HG03097 (cell line): ENCODE measurements around the gene ETNK2.
"Not testable (repeated sequence)": the region's sequence is repeated elsewhere in the genome, so short reads cannot be mapped to it uniquely, and the experiment has no call there.

Source experiments
- ATAC-seq: cut with Tn5 transposase; IDR thresholded peaks from one replicate; pipeline ENCODE4 v1.9.1; 2021; ENCODE audit not compliant: unreplicated experiment, low FRiP score

Gene ETNK2

DNA sequence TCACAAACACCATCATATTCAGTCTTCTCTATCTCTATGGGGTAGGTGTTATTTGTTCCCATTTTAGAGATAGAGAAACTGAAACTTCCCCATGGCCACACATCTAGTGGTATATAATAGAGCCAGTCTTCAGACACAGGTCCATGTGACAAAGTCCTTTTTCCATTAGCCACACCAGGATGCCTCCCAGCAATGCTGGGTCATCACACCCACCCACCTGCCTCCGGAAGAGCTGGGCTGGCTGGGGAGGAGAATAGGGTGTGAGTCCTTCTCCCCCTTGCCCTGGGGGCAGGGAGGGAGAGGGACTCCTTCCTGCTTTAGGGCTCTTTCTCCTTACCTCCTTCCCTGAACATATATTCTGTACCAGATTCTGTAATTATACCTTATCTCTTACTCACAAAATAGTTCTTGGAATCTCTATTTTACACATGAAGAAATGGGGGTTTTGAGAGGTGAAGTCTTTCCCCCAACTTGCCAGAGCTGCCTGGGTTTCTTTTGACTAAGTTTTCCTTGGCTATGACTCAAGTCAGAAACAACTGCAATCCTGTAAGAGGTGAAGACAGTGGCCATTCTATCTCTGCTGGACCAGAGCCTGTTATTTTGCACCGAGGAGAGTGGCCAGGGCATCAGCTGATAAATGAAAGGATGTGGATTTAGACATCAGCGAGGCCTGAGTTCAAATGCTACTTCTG is 49.0 kb downstream of the ETNK2 start:
- no peak for ATAC-seq

DNA sequence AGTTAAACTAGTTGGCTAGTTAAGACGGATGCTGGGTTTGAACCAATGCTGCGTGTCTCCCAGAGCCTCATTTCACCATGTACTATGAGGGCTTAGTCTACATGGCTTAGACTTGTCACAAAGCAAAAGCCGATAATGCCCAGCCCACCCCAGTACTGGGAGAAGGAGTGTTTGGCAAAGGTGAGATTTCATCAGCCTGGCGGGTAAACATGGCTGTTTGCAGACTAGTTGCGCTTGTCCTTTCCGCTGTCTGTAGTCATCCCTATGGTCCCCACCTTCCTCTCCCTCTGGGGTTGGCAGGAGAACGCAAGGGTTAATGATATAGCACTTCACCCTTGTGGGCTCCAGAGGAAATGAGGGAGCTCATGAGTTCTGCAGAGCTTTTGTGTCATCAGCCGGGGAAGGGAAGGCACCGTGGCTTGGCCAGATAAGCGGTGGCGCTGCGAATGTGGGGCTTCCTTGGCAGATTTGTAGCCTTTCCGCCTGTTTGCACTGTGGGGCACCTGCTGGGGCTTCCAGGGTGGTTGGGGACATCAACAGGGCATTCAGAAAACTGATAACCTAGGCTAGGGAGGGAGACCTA is 49.7 kb downstream of the ETNK2 start:
- no peak for ATAC-seq

DNA sequence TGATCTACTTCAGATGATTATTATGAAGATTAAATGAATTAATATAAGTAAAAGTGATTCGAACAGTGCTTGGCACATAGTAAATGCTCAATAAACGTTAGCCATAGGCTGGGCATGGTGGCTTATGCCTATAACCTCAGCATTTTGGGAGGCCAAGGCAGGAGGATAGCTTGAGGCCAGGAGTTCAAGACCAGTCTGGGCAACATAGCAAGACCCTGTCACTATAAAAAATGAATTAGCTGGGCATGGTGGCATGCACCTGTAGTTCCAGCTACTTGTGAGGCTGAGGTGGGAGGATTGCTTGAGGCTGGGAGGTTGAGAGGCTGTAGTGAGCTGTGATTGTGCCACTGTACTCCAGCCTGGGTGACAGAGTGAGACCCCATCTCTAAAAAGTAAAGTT is 52.1 kb downstream of the ETNK2 start:
- ATAC-seq, result not testable (repeated sequence)

DNA sequence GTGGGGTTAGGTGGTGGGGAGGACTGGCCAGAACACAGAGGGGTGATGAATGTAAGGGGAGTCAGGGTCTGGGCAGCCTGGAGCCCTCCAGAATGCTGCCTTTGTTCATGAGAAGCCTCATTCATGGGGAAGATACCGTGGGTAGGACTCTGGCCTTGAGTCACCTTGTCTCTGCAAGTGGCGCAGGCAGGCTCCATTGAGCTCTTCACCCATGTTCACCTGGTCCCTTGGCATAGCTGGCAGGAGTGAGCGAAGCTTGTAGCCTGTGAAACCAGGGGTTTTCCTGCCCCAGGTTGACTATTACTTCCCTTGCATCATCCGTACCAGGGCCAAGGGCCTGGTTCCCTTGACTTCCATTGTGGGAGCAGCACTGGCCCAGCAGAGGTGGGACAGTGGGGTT is 53.2 kb downstream of the ETNK2 start:
- ATAC-seq, result no peak

DNA sequence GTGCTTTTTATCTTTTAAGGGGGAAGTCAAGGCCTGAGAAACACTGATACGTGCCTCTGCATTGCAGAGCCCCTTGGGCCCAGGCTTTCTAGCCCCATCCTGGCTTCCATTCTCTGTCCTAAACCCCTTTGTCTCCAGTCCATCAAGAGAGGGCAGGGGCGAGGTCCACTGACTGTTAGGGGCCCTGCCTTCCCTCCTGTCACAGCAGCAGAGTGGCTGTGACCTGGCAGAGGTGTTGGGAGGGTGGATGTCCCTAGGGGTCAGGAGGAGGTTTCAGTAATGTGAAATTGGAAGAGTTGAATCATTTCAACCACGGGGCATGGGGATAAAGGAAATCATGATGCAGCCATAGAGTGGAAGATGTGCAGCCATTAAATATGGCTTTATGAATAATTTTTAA is 54.9 kb downstream of the ETNK2 start:
- ATAC-seq, result no peak

DNA sequence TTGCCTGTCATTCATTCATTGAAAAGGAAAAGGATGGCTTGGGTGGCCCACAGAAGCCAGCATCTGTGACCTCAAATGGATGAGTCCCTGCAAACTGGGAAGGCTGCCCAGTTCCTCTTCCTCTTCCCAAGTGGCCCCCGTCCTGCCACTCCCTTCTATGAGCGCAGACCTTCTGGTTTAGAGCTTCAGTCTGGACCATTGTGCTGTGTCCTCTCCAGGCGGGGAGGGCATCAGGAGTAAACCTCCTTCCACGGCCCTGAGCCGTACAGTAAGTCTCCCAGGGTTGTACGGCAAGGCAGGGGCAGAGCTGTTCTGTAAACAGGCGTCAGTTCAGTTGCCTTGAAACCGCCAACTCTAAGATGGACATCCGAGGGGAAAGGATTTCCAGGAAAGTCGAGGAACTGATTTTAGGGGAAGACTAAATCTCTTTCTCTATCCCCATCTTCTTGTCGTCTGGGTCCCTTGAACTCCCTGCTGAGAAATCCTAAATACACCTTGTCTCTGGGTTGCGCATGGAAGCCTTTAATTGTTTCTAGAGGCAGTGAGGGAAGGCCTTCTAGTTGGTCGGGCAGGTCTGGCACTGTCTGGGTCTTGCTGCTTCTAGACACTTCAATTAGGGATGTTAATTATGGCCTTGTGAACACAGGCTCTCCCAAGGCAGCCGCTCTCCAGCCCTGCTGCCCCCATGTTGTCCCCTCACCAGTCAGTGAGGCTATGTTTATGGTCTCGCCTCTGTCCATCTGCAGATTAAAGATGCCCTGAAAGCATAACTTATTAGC is 56.8 kb downstream of the ETNK2 start:
- no peak for ATAC-seq

DNA sequence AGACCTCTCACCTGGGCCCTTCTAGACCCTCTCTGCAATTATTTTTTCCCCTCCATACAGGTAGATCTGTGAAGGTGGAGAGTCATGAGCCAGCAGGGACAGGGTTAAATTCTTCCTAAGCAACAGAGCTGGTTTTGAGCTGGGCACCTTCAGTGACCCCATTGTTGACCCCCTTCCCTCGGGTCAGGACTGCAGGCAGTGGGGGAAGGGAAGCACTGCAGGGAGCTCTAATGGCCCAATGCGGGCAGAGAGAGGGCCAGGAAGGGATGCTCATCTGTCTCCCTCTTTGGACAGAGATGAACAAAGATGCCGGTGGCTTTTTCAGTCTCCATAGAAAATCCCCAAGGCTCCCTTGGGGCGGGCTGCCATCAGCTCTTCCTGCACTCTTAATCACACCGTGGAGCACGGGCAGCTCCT is 57.5 kb downstream of the ETNK2 start:
- no peak for ATAC-seq

DNA sequence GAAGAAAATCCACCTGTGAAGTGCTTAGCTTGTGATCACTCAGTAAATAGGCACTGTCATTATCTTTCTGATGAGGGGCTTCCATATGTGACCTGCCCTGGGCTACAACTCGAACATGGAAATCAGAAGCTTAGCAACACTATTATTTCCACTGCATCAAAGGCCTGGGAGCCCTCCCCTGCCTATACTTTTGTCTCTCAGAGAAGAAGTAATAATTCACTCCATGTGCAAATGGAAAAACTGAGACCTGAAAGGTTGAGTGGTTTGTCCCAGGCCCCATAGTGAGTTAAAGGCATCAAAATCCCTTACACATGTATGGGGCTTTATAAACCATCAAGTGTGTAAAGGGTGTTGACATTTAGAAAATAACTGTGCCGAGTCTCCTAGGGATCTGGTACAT is 58.1 kb downstream of the ETNK2 start:
- ATAC-seq, result no peak

DNA sequence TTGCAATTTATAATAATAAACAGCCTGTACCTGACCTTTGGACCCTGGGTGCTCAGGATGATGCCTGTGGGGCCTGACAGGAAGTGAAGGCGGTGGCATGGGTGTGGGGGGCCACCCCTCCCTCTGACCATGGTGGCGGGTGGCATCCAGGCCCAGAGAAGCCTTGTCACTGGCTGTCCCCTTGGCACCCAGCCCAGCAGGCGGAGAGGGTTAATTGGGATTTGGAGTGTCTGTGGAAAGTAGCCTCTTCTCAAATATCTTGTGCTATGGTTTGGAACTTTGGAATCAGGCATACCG is 58.5 kb downstream of the ETNK2 start:
- no peak for ATAC-seq

DNA sequence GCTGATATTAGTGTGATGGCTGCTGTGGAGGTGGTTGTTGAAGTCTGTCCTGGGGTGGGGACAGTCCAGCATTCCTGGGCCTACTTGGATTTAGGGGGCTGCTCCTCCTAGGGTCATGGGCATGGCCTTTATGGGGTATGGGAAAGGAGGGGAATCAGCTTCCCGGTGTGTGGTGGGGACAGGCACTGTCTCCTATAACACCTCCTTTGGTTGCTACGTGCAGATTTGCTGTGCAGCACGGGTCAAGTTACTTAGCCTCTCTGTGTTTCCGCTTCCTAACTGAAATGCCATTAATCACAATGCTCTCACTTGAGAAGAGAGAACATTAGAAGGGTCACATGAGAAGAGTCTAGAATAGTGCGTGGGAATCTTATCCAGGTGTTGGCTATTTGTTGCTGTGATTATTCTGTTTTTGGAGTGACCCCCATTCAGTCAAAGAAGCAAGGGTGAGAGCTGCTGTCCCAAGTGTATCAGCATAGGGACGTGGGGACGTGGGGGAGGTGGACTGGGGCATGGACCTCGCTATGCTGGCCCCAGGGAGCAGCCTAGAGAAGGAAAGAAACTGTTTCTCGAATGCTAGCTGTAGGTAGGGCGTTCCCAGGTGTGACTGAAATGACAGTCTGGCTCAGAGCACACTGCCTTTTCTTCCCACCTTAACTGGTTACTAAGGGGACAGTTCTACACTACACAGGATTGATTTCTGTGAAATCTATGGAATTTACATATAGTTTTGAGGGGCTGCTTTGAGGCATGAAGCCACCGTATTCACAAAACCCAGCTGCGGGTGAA is 59.0 kb downstream of the ETNK2 start:
- no peak for ATAC-seq

DNA sequence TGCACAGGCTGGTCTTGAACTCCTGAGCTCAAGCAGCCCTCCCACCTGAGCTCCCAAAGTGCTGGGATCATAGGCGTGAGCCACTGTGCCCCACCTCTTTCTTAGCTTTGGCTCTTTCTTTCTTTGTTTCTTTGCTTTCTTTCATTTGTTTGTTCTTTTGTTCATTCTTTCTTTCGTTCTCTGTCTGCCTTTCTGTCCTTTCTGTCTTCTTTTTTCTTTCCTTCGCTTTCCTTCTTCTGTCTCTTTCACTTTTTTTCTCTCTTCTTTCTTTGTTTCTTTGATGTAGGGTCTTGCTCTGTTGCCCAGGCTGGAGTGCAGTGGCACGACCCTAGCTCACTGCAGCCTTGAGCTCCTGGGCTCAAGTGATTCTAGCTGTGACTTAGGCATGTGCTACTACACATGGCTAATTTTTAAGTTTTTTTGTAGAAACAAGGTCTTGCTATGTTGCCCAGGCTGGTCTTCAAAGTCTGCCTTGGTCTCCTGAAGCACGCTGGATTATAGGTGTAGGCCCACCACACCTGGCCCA is 60.0 kb downstream of the ETNK2 start:
- no peak for ATAC-seq

DNA sequence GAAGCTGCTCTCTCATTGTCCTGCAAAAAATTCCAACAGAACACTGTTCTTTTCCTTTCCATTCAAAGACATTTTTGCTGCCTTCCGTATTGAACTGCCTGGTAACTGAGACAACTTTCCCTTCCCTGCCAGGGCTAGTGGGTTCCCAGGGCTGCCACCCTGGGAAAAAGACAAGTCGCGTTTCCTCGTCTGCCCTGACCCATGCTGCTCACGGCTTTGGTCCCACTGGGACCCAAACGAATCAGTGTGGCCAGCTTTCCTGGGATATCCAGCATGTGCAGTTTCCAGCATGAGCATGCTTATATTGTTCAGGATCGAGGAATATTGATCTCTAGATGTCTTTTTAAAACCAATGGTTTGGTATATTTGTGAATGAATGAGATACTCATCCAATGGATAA is 60.8 kb downstream of the ETNK2 start:
- no peak for ATAC-seq

DNA sequence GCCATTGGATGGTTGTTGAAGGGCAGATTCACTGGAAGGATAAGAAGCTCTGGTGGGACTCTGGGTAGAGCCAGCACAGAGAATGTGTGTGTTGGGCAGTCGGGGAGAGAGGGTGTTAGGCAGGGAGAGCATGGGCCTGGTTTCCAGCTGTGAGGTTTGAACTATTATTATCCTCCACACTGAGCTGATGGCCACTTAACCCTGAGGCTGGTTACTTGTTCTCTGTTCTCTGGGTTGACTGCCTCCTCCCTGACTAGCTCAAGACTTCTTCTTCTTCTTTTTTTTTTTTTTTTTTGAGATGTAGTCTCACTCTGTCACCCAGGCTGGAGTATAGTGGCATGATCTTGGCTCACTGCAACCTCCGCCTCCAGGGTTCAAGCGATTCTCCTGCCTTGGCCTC is 61.7 kb downstream of the ETNK2 start:
- not testable (repeated sequence) for ATAC-seq

DNA sequence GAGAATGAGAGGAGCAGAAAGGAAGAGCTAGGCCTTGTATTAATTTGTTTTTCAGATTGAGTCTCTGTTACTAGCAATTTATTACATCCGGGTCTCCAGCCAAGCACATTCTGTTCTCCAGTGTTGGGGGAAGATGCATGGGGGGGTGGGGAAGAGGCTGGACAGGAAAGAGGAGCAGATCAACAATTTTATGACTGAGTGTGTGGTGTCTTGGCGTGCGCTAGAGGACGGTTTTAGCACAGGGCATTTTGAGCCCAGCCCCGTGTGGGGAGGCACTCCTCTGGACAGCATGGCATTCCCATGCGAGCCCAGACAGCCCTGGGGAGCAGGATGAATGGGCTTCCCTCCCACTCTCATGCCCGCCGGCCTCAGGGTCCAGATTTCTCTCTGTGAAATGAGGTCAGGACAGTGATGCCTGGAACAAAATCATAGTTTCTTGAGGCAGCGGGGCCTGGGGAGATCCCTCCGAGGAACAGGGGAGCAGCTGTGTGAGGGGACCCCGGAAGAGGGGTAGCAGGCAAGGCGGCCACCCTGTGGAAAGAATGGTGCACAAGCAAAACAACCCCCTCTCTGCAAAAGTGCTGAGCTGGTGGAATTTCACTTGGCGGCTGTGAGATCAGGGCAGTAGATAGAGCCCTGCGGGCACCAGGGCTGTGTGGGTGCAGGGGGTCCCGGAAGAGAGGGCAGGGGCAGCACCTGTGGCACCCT is 62.6 kb downstream of the ETNK2 start:
- ATAC-seq, result no peak

DNA sequence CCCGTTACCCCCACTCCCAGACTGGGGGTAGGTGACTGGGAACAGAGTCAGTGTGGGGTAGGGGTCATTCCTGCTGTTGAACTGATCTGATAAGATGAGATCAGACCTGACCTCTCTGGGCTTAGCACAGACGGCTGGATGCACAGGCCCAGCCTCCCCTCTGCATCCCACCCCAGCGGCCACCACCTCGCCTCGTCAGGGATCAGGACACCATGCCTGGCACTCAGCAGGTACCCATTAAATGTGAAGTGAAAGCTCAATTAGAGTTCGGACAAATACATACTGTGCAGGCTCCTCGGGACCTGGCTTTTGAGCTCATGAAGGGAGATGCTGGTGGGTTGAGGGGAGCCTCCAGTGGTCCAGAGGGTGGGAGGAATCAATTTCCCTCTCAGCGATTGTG is 63.2 kb downstream of the ETNK2 start:
- no peak for ATAC-seq

DNA sequence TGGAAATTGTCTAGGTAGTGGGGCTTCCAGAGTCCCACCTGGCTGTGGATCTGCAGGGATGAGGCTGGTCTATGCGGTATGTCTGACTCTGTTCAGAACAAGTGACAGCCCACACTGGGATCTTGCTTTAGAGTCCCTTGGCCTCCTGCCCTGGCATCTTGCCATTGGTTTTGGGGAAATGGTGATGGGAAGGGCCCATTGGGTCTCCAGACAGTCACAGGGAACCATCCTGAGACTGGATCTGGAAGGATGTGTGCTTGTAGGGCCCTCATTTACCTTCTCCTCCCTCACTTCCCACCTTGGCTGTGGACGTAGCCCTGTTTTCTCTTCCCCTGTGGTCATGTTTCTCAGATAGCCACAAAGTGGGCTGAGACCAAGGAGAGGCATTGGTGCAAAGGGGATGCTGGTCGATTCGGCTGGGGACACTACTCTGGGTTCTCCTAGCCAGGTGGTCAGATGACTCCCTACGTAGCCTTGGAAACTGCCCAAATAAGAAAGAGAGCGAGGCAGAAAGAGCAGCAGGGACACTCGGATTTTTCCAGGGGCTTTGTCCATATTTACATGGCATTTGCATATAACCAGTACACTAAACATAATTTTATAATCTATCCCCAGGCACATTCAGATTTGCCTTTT is 63.8 kb downstream of the ETNK2 start:
- no peak for ATAC-seq

DNA sequence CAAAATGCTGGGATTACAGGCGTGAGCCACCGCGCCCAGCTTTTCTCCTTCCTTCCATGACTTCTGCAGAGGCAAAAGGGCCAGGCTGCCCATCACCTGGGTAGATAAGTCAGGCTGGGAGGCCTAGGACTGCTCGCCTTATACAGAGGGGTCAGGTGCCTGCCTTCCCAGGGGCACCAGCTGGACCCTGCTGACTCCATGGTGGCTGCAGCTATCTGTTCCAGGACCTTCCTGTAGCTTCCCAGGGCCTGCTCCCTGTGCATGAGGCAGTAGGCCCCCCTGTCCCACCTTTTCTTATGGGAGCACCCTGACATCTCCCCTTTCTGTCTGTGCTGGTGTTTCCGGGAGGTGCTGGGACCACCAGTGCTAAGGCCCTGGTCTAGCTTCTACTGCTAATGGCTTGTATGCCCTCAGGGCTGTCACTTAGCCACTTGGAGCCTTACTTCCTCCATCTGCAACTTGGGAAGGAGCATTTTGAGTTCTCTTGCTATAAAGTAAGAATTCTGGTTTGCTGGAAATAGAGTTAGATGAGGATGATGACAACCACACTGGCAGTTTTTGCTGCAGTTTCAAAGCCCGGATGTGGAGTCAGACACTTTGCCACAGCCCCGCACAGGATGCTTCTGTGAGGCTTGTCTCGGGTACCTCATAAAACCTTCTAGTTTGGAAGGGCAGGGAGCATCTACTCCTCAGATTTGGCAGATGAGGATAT is 64.5 kb downstream of the ETNK2 start:
- ATAC-seq, result no peak

DNA sequence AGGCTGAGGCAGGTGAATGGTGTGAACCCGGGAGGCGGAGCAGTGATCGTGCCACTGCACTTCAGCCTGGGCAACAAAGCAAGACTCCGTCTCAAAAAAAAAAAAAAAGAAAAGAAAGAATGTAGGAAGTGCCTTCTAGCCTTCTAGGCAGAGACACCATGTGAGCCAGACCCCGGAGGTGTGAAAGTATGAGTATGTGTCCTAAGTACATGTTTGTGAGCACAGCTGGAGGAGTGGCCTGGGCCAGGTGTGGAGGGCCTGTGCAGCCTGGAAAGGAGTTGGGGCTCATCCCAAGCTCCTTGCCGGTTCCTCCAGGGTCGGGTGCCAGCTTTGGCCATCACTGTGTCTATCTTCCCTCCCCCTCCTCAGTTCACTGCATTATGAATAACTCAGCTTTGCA is 66.0 kb downstream of the ETNK2 start:
- ATAC-seq, result no peak

DNA sequence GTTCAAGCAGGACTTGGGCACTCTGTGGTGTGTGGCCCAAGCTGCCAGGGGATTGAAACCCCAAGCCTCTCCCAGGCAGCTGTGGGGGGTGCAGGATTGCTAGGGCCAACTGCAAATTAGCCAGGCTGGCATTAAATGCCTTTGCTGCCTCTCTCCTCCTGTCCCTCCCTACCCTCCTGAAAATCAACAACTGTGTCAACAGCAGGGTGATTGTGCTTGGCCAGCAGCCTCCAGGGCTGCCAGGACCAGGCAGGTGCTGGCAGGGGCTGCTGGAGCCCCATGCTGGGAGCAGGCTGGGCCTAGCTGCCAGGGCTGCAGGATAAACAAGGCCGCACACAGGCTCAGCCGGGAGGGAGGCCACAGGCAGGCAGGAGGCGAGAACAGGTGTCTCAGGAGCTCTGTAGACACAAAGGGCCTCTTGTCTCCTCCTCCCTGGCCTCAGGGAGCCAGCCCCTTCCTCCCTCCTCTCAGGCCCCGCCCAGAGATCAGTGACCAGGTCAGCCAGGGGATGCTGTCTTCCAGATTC is 67.5 kb downstream of the ETNK2 start:
- ATAC-seq, result no peak
